HepG2 (cell line): ENCODE data around the gene SMAP2. TPM values are rescaled to one million over a fixed set of nuclear protein-coding genes. Genes with fewer than 3 reads are reported as not detected.

Experiments
- ARID2 ChIP-seq: sonication (generic); formaldehyde crosslinking; IDR thresholded peaks from 2 replicates; pipeline ENCODE4 v1.8.1; 2022; ENCODE audit warnings: mild to moderate bottlenecking, missing genetic modification reagents, borderline replicate concordance
- ARNT2 ChIP-seq: sonication (generic); formaldehyde crosslinking; IDR thresholded peaks from 2 replicates; pipeline ENCODE4 v1.8.0; 2022; ENCODE audit warnings: mild to moderate bottlenecking, low read depth, missing genetic modification reagents, moderate library complexity
- KAT7 ChIP-seq: IDR thresholded peaks from 2 replicates; pipeline ENCODE4 v1.6.1; 2018; ENCODE audit warnings: borderline replicate concordance, missing compliant biosample characterization
- MTERF4 ChIP-seq: sonication (generic); formaldehyde crosslinking; IDR thresholded peaks from 2 replicates; pipeline ENCODE4 v1.8.0; 2023; ENCODE audit warnings: mild to moderate bottlenecking, missing genetic modification reagents
- NFAT5 ChIP-seq: sonication (generic); formaldehyde crosslinking; IDR thresholded peaks from 2 replicates; pipeline ENCODE4 v1.4.0; 2020; ENCODE audit warnings: missing genetic modification reagents
- PBX2 ChIP-seq: IDR thresholded peaks from 2 replicates; pipeline ENCODE4 v1.6.1; 2016; ENCODE audit warnings: control low read depth
- PLRG1 ChIP-seq: fragments of 450-650 bp; conservative IDR thresholded peaks from 2 replicates; pipeline ENCODE4 v1.6.1; 2016
- SALL1 ChIP-seq: sonication (generic); formaldehyde crosslinking; IDR thresholded peaks from 2 replicates; pipeline ENCODE4 v1.8.0; 2022; ENCODE audit warnings: mild to moderate bottlenecking, missing genetic modification reagents
- SMYD3 ChIP-seq: sonication (generic); formaldehyde crosslinking; IDR thresholded peaks from 2 replicates; pipeline ENCODE4 v1.8.1; 2023; ENCODE audit warnings: mild to moderate bottlenecking, missing genetic modification reagents
- TSC22D2 ChIP-seq: sonication (generic); formaldehyde crosslinking; IDR thresholded peaks from 2 replicates; pipeline ENCODE4 v1.5.1; 2020; ENCODE audit warnings: missing genetic modification reagents, mild to moderate bottlenecking, borderline replicate concordance
- ZBTB3 ChIP-seq: sonication (generic); formaldehyde crosslinking; IDR thresholded peaks from 2 replicates; pipeline ENCODE4 v1.4.0; 2020; ENCODE audit warnings: low read depth, mild to moderate bottlenecking, moderate library complexity, missing genetic modification reagents, borderline replicate concordance
- ZBTB38 ChIP-seq: sonication (generic); formaldehyde crosslinking; IDR thresholded peaks from 2 replicates; pipeline ENCODE4 v1.5.1; 2020; ENCODE audit warnings: mild to moderate bottlenecking, missing genetic modification reagents
- ZBTB39 ChIP-seq: sonication (generic); formaldehyde crosslinking; IDR thresholded peaks from 2 replicates; pipeline ENCODE4 v1.5.0; 2020; ENCODE audit warnings: missing genetic modification reagents
- ZBTB43 ChIP-seq: sonication (generic); formaldehyde crosslinking; conservative IDR thresholded peaks from 2 replicates; pipeline ENCODE4 v1.4.0; 2020; ENCODE audit warnings: missing genetic modification reagents
- ZC3H4 ChIP-seq: sonication (generic); formaldehyde crosslinking; IDR thresholded peaks from 2 replicates; pipeline ENCODE4 v1.4.0; 2020; ENCODE audit warnings: missing genetic modification reagents, borderline replicate concordance
- ZNF230 ChIP-seq: sonication (generic); formaldehyde crosslinking; IDR thresholded peaks from 2 replicates; pipeline ENCODE4 v1.4.0; 2020; ENCODE audit warnings: mild to moderate bottlenecking, missing genetic modification reagents
- ZNF33A ChIP-seq: sonication (generic); formaldehyde crosslinking; IDR thresholded peaks from 2 replicates; pipeline ENCODE4 v1.5.1; 2020; ENCODE audit warnings: missing genetic modification reagents, mild to moderate bottlenecking, moderate library complexity, borderline replicate concordance
- ZNF562 ChIP-seq: sonication (generic); formaldehyde crosslinking; IDR thresholded peaks from 2 replicates; pipeline ENCODE4 v1.8.0; 2022; ENCODE audit warnings: missing genetic modification reagents, borderline replicate concordance
- ZNF773 ChIP-seq: sonication (generic); formaldehyde crosslinking; IDR thresholded peaks from 2 replicates; pipeline ENCODE4 v1.4.0; 2020; ENCODE audit warnings: missing genetic modification reagents, borderline replicate concordance
- polyA plus RNA-seq, 8 experiments: library from polyadenylated mRNA; depleted of rRNA in 3 of 8; stranded (reverse) in 7 of 8; unstranded in 1 of 8; fragments of >200 nt; fragmentation: Illumina TruSeq in 4 of 8; extraction: Trizol in 4 of 8; gene quantifications; 2 replicates each; pipeline versions ENCODE4 v1.2.1 to v1.2.3, GENCODE V29; 2011 to 2016; ENCODE audit warnings: low read depth in 4 of 8, missing spikeins in 1 of 8, mixed read lengths in 1 of 8; ENCODE audit not compliant: insufficient read depth in 1 of 8
- total RNA-seq, 5 experiments: library from RNA; depleted of rRNA; stranded (reverse); fragments of >200 nt; fragmentation: Illumina TruSeq; extraction: Trizol; gene quantifications; 2 replicates each; pipeline ENCODE4 v1.2.3, GENCODE V29; 2016; ENCODE audit warnings: low read depth in 1 of 5

Gene SMAP2
- total and polyA plus RNA-seq, 2 of the 13 experiments (the other 11 are each of a cell fraction or from before 2014, with no cell fraction given): 19.0 to 22.3 TPM

- TF ChIP-seq ZNF773 (no peak), KAT7 (CRISPR knock-in tag) (peak; percentile 64; the same call in 1 of the 2 replicates), ZC3H4 (no peak), SMYD3 (CRISPR knock-in tag) (no peak), ZBTB3 (CRISPR knock-in tag) (peak; percentile 57; the same call in 1 of the 2 replicates), ZNF230 (CRISPR knock-in tag) (no peak), MTERF4 (CRISPR knock-in tag) (no peak), NFAT5 (no peak), ZBTB43 (CRISPR knock-in tag) (peak; percentile 97), ZNF33A (CRISPR knock-in tag) (no peak), ZNF562 (no peak), ZBTB39 (CRISPR knock-in tag) (no peak), PLRG1 (no peak), ARID2 (CRISPR knock-in tag) (no peak), TSC22D2 (no peak), ARNT2 (CRISPR knock-in tag) (no peak), PBX2 (no peak), SALL1 (CRISPR knock-in tag) (peak; percentile 53; the same call in 1 of the 2 replicates), ZBTB38 (CRISPR knock-in tag) (no peak)
Observed at GRCh38 chr1:40389871-40390560, 16.5 kb downstream of the SMAP2 start (continued).
